ENCODE results near the gene CEACAM1. TPM values are rescaled to one million over a fixed set of nuclear protein-coding genes. Genes with fewer than 3 reads are reported as not detected.

Gene CEACAM1
- total RNA-seq, 1 experiment from 2014 or later, result 2.4 TPM

DNA sequence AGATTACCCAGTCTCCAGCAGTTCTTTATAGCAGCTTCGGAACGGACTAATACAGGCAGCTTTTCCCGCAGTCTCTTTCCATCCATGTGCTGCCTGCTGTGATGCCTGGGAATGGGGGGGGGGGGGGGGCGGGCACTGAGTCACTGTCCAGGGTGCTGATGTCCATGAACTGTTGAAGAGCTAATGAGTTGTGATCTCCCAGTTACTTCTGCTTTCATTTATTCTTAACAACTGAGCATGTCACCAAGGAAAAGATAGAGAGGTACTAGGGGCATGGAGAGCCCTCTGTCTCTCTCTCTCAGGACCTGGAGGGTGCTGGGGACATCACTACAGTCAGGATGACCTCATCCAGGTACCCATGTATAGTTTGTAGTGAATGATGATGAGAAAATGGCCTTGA is 20.3 kb upstream of the CEACAM1 start:
- in situ Hi-C loops (cut with HindIII; ENCODE audit: low pct_unique_long_range_greater_than_20kb, low sequenced_read_pairs) (no loop called here), intact Hi-C loops (cut with micrococcal nuclease; ENCODE audit: unreplicated experiment) (no loop called here)
- ATAC-seq, result no peak
- Histone ChIP-seq H3K4me3 (ENCODE audit: low read depth in 2 of 2, low read length in 2 of 2) (no peak overlapping the region), H3K4me1 (ENCODE audit: control insufficient read depth, insufficient read depth, low read length) (no peaks in the 10 kb centered on the region), H3K36me3 (ENCODE audit: control insufficient read depth, insufficient read depth, low read length) (no peaks in the 10 kb centered on the region), H3K27ac (ENCODE audit: low read length) (no peak overlapping the region), H3K9me3 (ENCODE audit: control insufficient read depth, insufficient read depth, low read depth, low read length) (no peaks in the 10 kb centered on the region), H3K27me3 (ENCODE audit: control insufficient read depth, insufficient read depth, low read length) (no peaks in the 10 kb centered on the region)
- no TSS peak for BruUV-seq (replicated peaks)
- POLR2A ChIA-PET, result interaction anchor here (0.6 kb wide), 1 partner anchor 394 kb away, joined by 4 read pairs; no protein-coding TSS in a partner anchor
- no peak for DNase-seq (ENCODE audit: low read depth, low spot score)
- TF ChIP-seq SIN3A (IDR thresholded peaks at IDR 0.05; ENCODE audit: borderline replicate concordance, insufficient read depth, low read depth, low read length), result no peak
- TF ChIP-seq, protein P1, sequence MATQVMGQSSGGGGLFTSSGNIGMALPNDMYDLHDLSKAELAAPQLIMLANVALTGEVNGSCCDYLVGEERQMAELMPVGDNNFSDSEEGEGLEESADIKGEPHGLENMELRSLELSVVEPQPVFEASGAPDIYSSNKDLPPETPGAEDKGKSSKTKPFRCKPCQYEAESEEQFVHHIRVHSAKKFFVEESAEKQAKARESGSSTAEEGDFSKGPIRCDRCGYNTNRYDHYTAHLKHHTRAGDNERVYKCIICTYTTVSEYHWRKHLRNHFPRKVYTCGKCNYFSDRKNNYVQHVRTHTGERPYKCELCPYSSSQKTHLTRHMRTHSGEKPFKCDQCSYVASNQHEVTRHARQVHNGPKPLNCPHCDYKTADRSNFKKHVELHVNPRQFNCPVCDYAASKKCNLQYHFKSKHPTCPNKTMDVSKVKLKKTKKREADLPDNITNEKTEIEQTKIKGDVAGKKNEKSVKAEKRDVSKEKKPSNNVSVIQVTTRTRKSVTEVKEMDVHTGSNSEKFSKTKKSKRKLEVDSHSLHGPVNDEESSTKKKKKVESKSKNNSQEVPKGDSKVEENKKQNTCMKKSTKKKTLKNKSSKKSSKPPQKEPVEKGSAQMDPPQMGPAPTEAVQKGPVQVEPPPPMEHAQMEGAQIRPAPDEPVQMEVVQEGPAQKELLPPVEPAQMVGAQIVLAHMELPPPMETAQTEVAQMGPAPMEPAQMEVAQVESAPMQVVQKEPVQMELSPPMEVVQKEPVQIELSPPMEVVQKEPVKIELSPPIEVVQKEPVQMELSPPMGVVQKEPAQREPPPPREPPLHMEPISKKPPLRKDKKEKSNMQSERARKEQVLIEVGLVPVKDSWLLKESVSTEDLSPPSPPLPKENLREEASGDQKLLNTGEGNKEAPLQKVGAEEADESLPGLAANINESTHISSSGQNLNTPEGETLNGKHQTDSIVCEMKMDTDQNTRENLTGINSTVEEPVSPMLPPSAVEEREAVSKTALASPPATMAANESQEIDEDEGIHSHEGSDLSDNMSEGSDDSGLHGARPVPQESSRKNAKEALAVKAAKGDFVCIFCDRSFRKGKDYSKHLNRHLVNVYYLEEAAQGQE (IDR thresholded peaks at IDR 0.05; ENCODE audit: insufficient read depth in 1 of 2, low read depth in 2 of 2, low read length in 1 of 2), result 0 out of 4 replicates have a peak, but pooled peaks of 1 of the 2 experiments have one; percentile 24
- CTCF ChIA-PET, result interaction anchor here (0.6 kb wide), 1 partner anchor 107 kb away, joined by 4 read pairs; no protein-coding TSS in a partner anchor

DNA sequence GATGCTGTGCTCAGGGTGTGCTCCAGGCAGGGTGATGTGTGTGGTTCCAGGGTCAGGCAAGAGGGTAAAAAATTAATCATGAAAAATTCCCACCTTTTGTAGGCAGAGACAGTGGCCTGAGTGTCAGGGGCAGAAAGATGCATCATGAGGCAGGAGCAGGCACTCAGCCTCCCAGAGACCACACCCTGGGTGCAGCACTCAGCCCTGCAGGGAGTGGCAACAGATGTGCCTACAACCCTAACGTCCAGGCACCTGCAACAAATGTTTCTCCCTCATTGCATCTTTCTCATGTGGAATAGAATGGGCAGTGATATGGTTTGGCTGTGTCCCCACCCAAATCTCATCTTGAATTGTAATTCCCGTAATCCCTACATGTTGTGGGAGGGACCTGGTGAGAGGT is 19.6 kb upstream of the CEACAM1 start:
- H3K9me3 ChIP-seq (ENCODE audit: control insufficient read depth, insufficient read depth, low read depth, low read length), result no peaks in the 10 kb centered on the region
- ATAC-seq, result no peak
- no peak overlapping the region for H3K4me3 ChIP-seq (ENCODE audit: low read depth in 2 of 2, low read length in 2 of 2)
- no peak overlapping the region for H3K27ac ChIP-seq (ENCODE audit: low read length)
- POLR2A ChIA-PET, result interaction anchor here (0.6 kb wide), 1 partner anchor 395 kb away, joined by 4 read pairs; no protein-coding TSS in a partner anchor
- no peak for DNase-seq (ENCODE audit: low read depth, low spot score)
- intact Hi-C loops (cut with micrococcal nuclease; ENCODE audit: unreplicated experiment) (no loop called here), in situ Hi-C loops (cut with HindIII; ENCODE audit: low pct_unique_long_range_greater_than_20kb, low sequenced_read_pairs) (no loop called here)
- H3K4me1 ChIP-seq (ENCODE audit: control insufficient read depth, insufficient read depth, low read length), result no peaks in the 10 kb centered on the region
- CTCF ChIA-PET, result no interaction called here
- H3K27me3 ChIP-seq (ENCODE audit: control insufficient read depth, insufficient read depth, low read length), result no peaks in the 10 kb centered on the region
- TF ChIP-seq, protein P1 (IDR thresholded peaks at IDR 0.05; ENCODE audit: insufficient read depth in 1 of 2, low read depth in 2 of 2, low read length in 1 of 2), result no peak
- TF ChIP-seq, protein P2, sequence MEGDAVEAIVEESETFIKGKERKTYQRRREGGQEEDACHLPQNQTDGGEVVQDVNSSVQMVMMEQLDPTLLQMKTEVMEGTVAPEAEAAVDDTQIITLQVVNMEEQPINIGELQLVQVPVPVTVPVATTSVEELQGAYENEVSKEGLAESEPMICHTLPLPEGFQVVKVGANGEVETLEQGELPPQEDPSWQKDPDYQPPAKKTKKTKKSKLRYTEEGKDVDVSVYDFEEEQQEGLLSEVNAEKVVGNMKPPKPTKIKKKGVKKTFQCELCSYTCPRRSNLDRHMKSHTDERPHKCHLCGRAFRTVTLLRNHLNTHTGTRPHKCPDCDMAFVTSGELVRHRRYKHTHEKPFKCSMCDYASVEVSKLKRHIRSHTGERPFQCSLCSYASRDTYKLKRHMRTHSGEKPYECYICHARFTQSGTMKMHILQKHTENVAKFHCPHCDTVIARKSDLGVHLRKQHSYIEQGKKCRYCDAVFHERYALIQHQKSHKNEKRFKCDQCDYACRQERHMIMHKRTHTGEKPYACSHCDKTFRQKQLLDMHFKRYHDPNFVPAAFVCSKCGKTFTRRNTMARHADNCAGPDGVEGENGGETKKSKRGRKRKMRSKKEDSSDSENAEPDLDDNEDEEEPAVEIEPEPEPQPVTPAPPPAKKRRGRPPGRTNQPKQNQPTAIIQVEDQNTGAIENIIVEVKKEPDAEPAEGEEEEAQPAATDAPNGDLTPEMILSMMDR (IDR thresholded peaks at IDR 0.05), result no peak
- TF ChIP-seq TCF7L2 (IDR thresholded peaks at IDR 0.05; ENCODE audit: low read depth, low read length) (no peak), SIN3A (IDR thresholded peaks at IDR 0.05; ENCODE audit: borderline replicate concordance, insufficient read depth, low read depth, low read length) (no peak), POLR2AphosphoS5 (IDR thresholded peaks at IDR 0.05; ENCODE audit: low read depth, low read length) (no peak)
- BruUV-seq (replicated peaks), result no TSS peak
- no peaks in the 10 kb centered on the region for H3K36me3 ChIP-seq (ENCODE audit: control insufficient read depth, insufficient read depth, low read length)
